ENCODE results near the gene CHIC2.

CHIC2 gene

DNA sequence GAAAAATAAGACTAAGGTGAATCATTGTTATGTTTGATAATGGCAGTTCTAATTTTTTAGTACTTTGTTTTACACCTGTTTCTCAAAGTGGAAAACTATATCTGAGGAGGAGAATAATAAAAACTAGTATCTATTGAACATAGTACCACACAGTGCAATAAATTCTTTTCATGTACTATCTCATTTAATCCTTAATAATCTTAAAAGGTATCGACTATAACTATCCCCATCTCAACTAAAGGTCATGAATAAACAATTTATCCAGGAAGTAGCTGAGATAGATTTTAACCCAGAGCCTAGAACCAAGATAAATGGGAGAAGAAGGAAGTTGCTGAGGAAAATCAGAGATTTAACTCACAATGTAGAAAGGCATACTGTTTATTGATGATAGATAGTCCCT, 2.5 kb downstream of the CHIC2 start:
- Histone ChIP-seq H3K4me2 (ENCODE audit: low read depth, low read length) (peak overlapping the region; percentile 17; the same call in 1 of the 2 replicates), H3K9ac (ENCODE audit: low read length) (no peak overlapping the region), H2AFZ (ENCODE audit: low read length) (no peak overlapping the region), H3K9me3 (replicated peaks; ENCODE audit: insufficient read depth, low read length) (no peaks in the 10 kb centered on the region), H3K4me3 (ENCODE audit: low read length) (no peak overlapping the region), H3K4me1 (ENCODE audit: low read length) (peaks cover 13% of the 10 kb centered on the region), H3F3A (ENCODE audit: insufficient read depth, low read length) (no peaks in the 10 kb centered on the region; the same call in 1 of the 2 replicates), H3K79me2 (ENCODE audit: low read length) (peaks cover 72% of the 10 kb centered on the region), H3K27ac (ENCODE audit: low read length) (no peak overlapping the region), H3K27me3 (replicated peaks; ENCODE audit: insufficient read depth, low read length) (no peaks in the 10 kb centered on the region), H3K36me3 (replicated peaks; ENCODE audit: insufficient read depth, low read length) (no peaks in the 10 kb centered on the region; the same call in 1 of the 2 replicates), H4K20me1 (ENCODE audit: insufficient read depth, low read length) (peaks cover 13% of the 10 kb centered on the region; the same call in 1 of the 2 replicates), H3K9me2 (replicated peaks; ENCODE audit: insufficient read depth, low read length) (no peaks in the 10 kb centered on the region)
- no peak for DNase-seq
- TF ChIP-seq, protein P1, sequence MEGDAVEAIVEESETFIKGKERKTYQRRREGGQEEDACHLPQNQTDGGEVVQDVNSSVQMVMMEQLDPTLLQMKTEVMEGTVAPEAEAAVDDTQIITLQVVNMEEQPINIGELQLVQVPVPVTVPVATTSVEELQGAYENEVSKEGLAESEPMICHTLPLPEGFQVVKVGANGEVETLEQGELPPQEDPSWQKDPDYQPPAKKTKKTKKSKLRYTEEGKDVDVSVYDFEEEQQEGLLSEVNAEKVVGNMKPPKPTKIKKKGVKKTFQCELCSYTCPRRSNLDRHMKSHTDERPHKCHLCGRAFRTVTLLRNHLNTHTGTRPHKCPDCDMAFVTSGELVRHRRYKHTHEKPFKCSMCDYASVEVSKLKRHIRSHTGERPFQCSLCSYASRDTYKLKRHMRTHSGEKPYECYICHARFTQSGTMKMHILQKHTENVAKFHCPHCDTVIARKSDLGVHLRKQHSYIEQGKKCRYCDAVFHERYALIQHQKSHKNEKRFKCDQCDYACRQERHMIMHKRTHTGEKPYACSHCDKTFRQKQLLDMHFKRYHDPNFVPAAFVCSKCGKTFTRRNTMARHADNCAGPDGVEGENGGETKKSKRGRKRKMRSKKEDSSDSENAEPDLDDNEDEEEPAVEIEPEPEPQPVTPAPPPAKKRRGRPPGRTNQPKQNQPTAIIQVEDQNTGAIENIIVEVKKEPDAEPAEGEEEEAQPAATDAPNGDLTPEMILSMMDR (IDR thresholded peaks at IDR 0.05; ENCODE audit: low read length): no peak
- TF ChIP-seq EZH2phosphoT487 (IDR thresholded peaks at IDR 0.05; ENCODE audit: low read length) (no peak), EZH2 (optimal IDR thresholded peaks at IDR 0.05; ENCODE audit: low read depth, low read length) (no peak)

GRCh38 chr4:54061067-54061466, 3.3 kb downstream of the CHIC2 start:
- Histone ChIP-seq H3K36me3 (replicated peaks; ENCODE audit: insufficient read depth, low read length) (no peaks in the 10 kb centered on the region; the same call in 1 of the 2 replicates), H3K79me2 (ENCODE audit: low read length) (peaks cover 80% of the 10 kb centered on the region), H3K27ac (ENCODE audit: low read length) (no peak overlapping the region), H3K4me2 (ENCODE audit: low read depth, low read length) (peak overlapping the region; percentile 17; the same call in 1 of the 2 replicates), H2AFZ (ENCODE audit: low read length) (no peak overlapping the region), H3K4me3 (ENCODE audit: low read length) (no peak overlapping the region), H3K9me3 (replicated peaks; ENCODE audit: insufficient read depth, low read length) (no peaks in the 10 kb centered on the region), H3K27me3 (replicated peaks; ENCODE audit: insufficient read depth, low read length) (no peaks in the 10 kb centered on the region), H4K20me1 (ENCODE audit: insufficient read depth, low read length) (peaks cover 13% of the 10 kb centered on the region; the same call in 1 of the 2 replicates), H3F3A (ENCODE audit: insufficient read depth, low read length) (no peaks in the 10 kb centered on the region; the same call in 1 of the 2 replicates), H3K4me1 (ENCODE audit: low read length) (peaks cover 13% of the 10 kb centered on the region), H3K9me2 (replicated peaks; ENCODE audit: insufficient read depth, low read length) (no peaks in the 10 kb centered on the region), H3K9ac (ENCODE audit: low read length) (no peak overlapping the region)
- TF ChIP-seq, protein P1 (IDR thresholded peaks at IDR 0.05; ENCODE audit: low read length): no peak
- no peak for TF ChIP-seq EZH2phosphoT487 (IDR thresholded peaks at IDR 0.05; ENCODE audit: low read length)
- TF ChIP-seq EZH2 (optimal IDR thresholded peaks at IDR 0.05; ENCODE audit: low read depth, low read length): no peak
- no peak for DNase-seq

- no peaks in the 10 kb centered on the region; the same call in 1 of the 2 replicates for H3F3A ChIP-seq (ENCODE audit: insufficient read depth, low read length)
- H3K79me2 ChIP-seq (ENCODE audit: low read length): peaks cover 88% of the 10 kb centered on the region
- H3K4me3 ChIP-seq (ENCODE audit: low read length): no peak overlapping the region
- H3K27me3 ChIP-seq (replicated peaks; ENCODE audit: insufficient read depth, low read length): no peaks in the 10 kb centered on the region
- no peak for TF ChIP-seq EZH2phosphoT487 (IDR thresholded peaks at IDR 0.05; ENCODE audit: low read length)
- H3K4me2 ChIP-seq (ENCODE audit: low read depth, low read length): no peak overlapping the region
- H4K20me1 ChIP-seq (ENCODE audit: insufficient read depth, low read length): peaks cover 13% of the 10 kb centered on the region; the same call in 1 of the 2 replicates
- H3K9ac ChIP-seq (ENCODE audit: low read length): no peak overlapping the region
- no peak overlapping the region for H2AFZ ChIP-seq (ENCODE audit: low read length)
- H3K4me1 ChIP-seq (ENCODE audit: low read length): peaks cover 13% of the 10 kb centered on the region
- H3K27ac ChIP-seq (ENCODE audit: low read length): no peak overlapping the region
- no peak for DNase-seq
- H3K36me3 ChIP-seq (replicated peaks; ENCODE audit: insufficient read depth, low read length): no peaks in the 10 kb centered on the region; the same call in 1 of the 2 replicates
- H3K9me2 ChIP-seq (replicated peaks; ENCODE audit: insufficient read depth, low read length): no peaks in the 10 kb centered on the region
- no peaks in the 10 kb centered on the region for H3K9me3 ChIP-seq (replicated peaks; ENCODE audit: insufficient read depth, low read length)
Measured at GRCh38 chr4:54060116-54060515, 4.3 kb downstream of the CHIC2 start.

DNA sequence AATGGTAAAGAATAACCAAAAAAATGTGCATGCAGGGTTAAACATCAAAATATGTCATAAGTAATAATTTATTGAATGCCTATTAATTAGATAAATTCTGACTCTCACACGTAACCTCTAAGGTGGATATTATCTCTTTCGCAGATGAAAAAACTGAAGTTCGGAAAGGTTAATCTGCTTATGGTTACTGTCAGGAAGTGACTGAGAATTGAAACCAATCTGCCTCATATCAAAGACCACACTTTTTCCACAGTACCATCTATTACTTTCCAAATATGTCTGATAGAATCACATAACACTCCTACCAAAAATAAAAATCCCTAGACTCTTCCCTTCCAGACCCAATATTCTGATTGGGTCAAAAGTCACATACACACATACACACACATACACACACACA, 6.2 kb downstream of the CHIC2 start:
- no peaks in the 10 kb centered on the region for H3K27me3 ChIP-seq (replicated peaks; ENCODE audit: insufficient read depth, low read length)
- no peaks in the 10 kb centered on the region for H3K9me2 ChIP-seq (replicated peaks; ENCODE audit: insufficient read depth, low read length)
- no peaks in the 10 kb centered on the region; the same call in 1 of the 2 replicates for H3F3A ChIP-seq (ENCODE audit: insufficient read depth, low read length)
- no peak overlapping the region for H3K27ac ChIP-seq (ENCODE audit: low read length)
- no peaks in the 10 kb centered on the region; the same call in 1 of the 2 replicates for H3K36me3 ChIP-seq (replicated peaks; ENCODE audit: insufficient read depth, low read length)
- peaks cover 13% of the 10 kb centered on the region for H3K4me1 ChIP-seq (ENCODE audit: low read length)
- no peak overlapping the region for H3K9ac ChIP-seq (ENCODE audit: low read length)
- H3K9me3 ChIP-seq (replicated peaks; ENCODE audit: insufficient read depth, low read length): no peaks in the 10 kb centered on the region
- H3K4me2 ChIP-seq (ENCODE audit: low read depth, low read length): no peak overlapping the region
- no peak overlapping the region for H3K4me3 ChIP-seq (ENCODE audit: low read length)
- peaks cover 94% of the 10 kb centered on the region for H3K79me2 ChIP-seq (ENCODE audit: low read length)
- TF ChIP-seq EZH2 (optimal IDR thresholded peaks at IDR 0.05; ENCODE audit: low read depth, low read length) (no peak), EZH2phosphoT487 (IDR thresholded peaks at IDR 0.05; ENCODE audit: low read length) (no peak)
- TF ChIP-seq, protein P1 (IDR thresholded peaks at IDR 0.05; ENCODE audit: low read length): no peak
- DNase-seq: no peak
- peaks cover 13% of the 10 kb centered on the region; the same call in 1 of the 2 replicates for H4K20me1 ChIP-seq (ENCODE audit: insufficient read depth, low read length)
- H2AFZ ChIP-seq (ENCODE audit: low read length): no peak overlapping the region

Measured in MM.1S (cell line).